Measurements from ENCODE around the gene CAPNS2.

DNA sequence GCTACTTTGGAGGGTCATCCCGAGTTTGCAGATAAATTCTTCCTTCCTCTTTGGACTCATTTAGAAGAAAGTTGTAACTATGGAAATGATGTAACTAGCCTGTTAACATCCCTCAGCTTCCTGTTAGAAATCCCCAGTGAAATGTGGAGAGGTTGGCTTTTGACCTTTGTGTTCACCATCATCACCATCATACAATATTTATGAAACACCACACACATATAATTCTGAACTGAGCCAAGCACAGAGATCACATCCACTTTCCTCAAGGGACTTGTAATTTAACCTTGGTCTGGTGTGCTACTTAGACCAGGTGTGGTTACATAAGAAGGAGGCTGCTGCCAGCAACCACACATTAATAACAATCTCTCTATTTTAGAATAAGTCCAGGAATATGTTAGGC, 2.5 kb downstream of the CAPNS2 start:
- TF ChIP-seq XRCC5 (optimal IDR thresholded peaks at IDR 0.05; ENCODE audit: low read length) (no peak), PHF21A (CRISPR knock-in tag; IDR thresholded peaks at IDR 0.05) (no peak), HMGXB4 (CRISPR knock-in tag; IDR thresholded peaks at IDR 0.05; ENCODE audit: borderline replicate concordance in 1 of 2, low read depth in 1 of 2) (no peak), DR1 (CRISPR knock-in tag; IDR thresholded peaks at IDR 0.05) (no peak), GABPB1 (CRISPR knock-in tag; IDR thresholded peaks at IDR 0.05) (no peak), EP300 (IDR thresholded peaks at IDR 0.05; ENCODE audit: low read depth in 2 of 2, low read length in 2 of 2) (no peak), EP300 (CRISPR knock-in tag; IDR thresholded peaks at IDR 0.05; ENCODE audit: borderline replicate concordance) (no peak), YY1 (IDR thresholded peaks at IDR 0.05; ENCODE audit: insufficient read depth, insufficient replicate concordance, low read depth, low read length) (no peak), ZNF678 (CRISPR knock-in tag; IDR thresholded peaks at IDR 0.05) (no peak), KLF16 (CRISPR knock-in tag; IDR thresholded peaks at IDR 0.05) (no peak), ZNF121 (CRISPR knock-in tag; IDR thresholded peaks at IDR 0.05) (no peak), HNF4G (IDR thresholded peaks at IDR 0.05; ENCODE audit: borderline replicate concordance, low read depth, low read length) (no peak), HNF4G (CRISPR knock-in tag; IDR thresholded peaks at IDR 0.05; ENCODE audit: borderline replicate concordance, low read depth) (no peak), GFI1 (CRISPR knock-in tag; IDR thresholded peaks at IDR 0.05; ENCODE audit: borderline replicate concordance) (no peak), ZNF263 (CRISPR knock-in tag; IDR thresholded peaks at IDR 0.05) (no peak)
